HG03097 (cell line): ENCODE measurements around the gene DDO.
"Not testable (repeated sequence)": the region's sequence is repeated elsewhere in the genome, so short reads cannot be mapped to it uniquely, and the experiment has no call there.

Experiments used
- ATAC-seq: cut with Tn5 transposase; IDR thresholded peaks from one replicate; pipeline ENCODE4 v1.9.1; 2021; ENCODE audit not compliant: unreplicated experiment, low FRiP score

DDO gene

GRCh38 chr6:110415086-110415916 is at the start of gene DDO:
Gene DDO, minus strand, starts transcription at chr6:110415575. Its CDS starts 2,113 bp downstream, at chr6:110413462.
- no peak for ATAC-seq

- ATAC-seq: no peak
These were observed 47.6 kb upstream of the DDO start for GRCh38 chr6:110462884-110463481.

GRCh38 chr6:110461376-110461775 is 46.0 kb upstream of the DDO start:
- no peak for ATAC-seq

GRCh38 chr6:110459137-110459536 is 43.8 kb upstream of the DDO start:
- no peak for ATAC-seq

- ATAC-seq: no peak
These were observed 43.1 kb upstream of the DDO start for GRCh38 chr6:110458476-110458875.

- ATAC-seq: not testable (repeated sequence)
These were observed 42.3 kb upstream of the DDO start for GRCh38 chr6:110457567-110458175.

- no peak for ATAC-seq
These were observed 41.3 kb upstream of the DDO start for GRCh38 chr6:110456694-110457093.

GRCh38 chr6:110449541-110449895 is 34.1 kb upstream of the DDO start:
- ATAC-seq: no peak

- no peak for ATAC-seq
These were observed 33.6 kb upstream of the DDO start for GRCh38 chr6:110448846-110449540.

GRCh38 chr6:110447761-110448160 is 32.4 kb upstream of the DDO start:
- ATAC-seq: no peak

GRCh38 chr6:110446405-110446804 is 31.0 kb upstream of the DDO start:
- ATAC-seq: no peak

GRCh38 chr6:110440026-110440425 is 24.7 kb upstream of the DDO start:
- no peak for ATAC-seq

GRCh38 chr6:110439356-110439755 is 24.0 kb upstream of the DDO start:
- ATAC-seq: no peak

GRCh38 chr6:110434961-110435602 is 19.7 kb upstream of the DDO start:
- ATAC-seq: no peak

- no peak for ATAC-seq
These were observed 17.0 kb upstream of the DDO start for GRCh38 chr6:110432285-110432900.

- ATAC-seq: no peak
These were observed 15.4 kb upstream of the DDO start for GRCh38 chr6:110430741-110431140.

- no peak for ATAC-seq
These were observed 14.9 kb upstream of the DDO start for GRCh38 chr6:110430236-110430635.

- no peak for ATAC-seq
These were observed 12.8 kb upstream of the DDO start for GRCh38 chr6:110428153-110428552.

GRCh38 chr6:110425816-110426215 is 10.4 kb upstream of the DDO start:
- ATAC-seq: no peak

- ATAC-seq: no peak
These were observed 7.1 kb upstream of the DDO start for GRCh38 chr6:110422444-110422822.
